Subcutaneous abdominal adipose tissue (tissue), 5 donors: Measurements from ENCODE around the gene CNTNAP2.

Experiments
- H3K27ac ChIP-seq: one replicate; pipeline ENCODE4 v1.7.0; 2013; ENCODE audit warnings: low read depth, mild to moderate bottlenecking, inconsistent platforms, low read length, moderate library complexity
- H3K27me3 ChIP-seq, 5 donors: one replicate each; pipeline ENCODE4 v1.7.0; 2013; ENCODE audit warnings: low read length in 5 of 5, inconsistent platforms in 1 of 5; ENCODE audit not compliant: control insufficient read depth in 5 of 5, insufficient read depth in 4 of 5
- H3K36me3 ChIP-seq, 5 donors: one replicate each; pipeline ENCODE4 v1.7.0; 2013; ENCODE audit warnings: low read length in 5 of 5; ENCODE audit not compliant: control insufficient read depth in 5 of 5, insufficient read depth in 5 of 5
- H3K4me1 ChIP-seq, 5 donors: one replicate each; pipeline ENCODE4 v1.7.0; 2013; ENCODE audit warnings: low read length in 5 of 5, mild to moderate bottlenecking in 3 of 5, moderate library complexity in 1 of 5; ENCODE audit not compliant: control insufficient read depth in 5 of 5, insufficient read depth in 5 of 5
- H3K4me3 ChIP-seq, 5 donors: one replicate each; pipeline ENCODE4 v1.7.0; 2013; ENCODE audit warnings: low read length in 5 of 5, low read depth in 1 of 5
- H3K9ac ChIP-seq, 5 donors: one replicate each; pipeline ENCODE4 v1.7.0; 2013; ENCODE audit warnings: low read length in 5 of 5, mild to moderate bottlenecking in 4 of 5, moderate library complexity in 3 of 5
- H3K9me3 ChIP-seq, 5 donors: one replicate each; pipeline ENCODE4 v1.7.0; 2013; ENCODE audit warnings: low read length in 5 of 5; ENCODE audit not compliant: control insufficient read depth in 5 of 5
- donor health status: healthy.
- donor health status: healthy.
- donor health status: healthy.
- donor health status: healthy.
- donor health status: healthy.

The CNTNAP2 gene

GRCh38 chr7:148223160-148223559, 2106.6 kb downstream of the CNTNAP2 start:
- Histone ChIP-seq H3K27ac (no peak overlapping the region), H3K27me3 (no peaks in the 10 kb centered on the region), H3K4me1 (peaks cover 0 to 11% (median 0%) of the 10 kb centered on the region in 5 donors), H3K9ac (no peak overlapping the region), H3K4me3 (no peak overlapping the region), H3K9me3 (peaks cover 0 to 3% (median 0%) of the 10 kb centered on the region in 5 donors), H3K36me3 (no peaks in the 10 kb centered on the region)

- peaks cover 0 to 3% (median 0%) of the 10 kb centered on the region in 5 donors for H3K9me3 ChIP-seq
- no peak overlapping the region for H3K27ac ChIP-seq
- H3K27me3 ChIP-seq, result no peaks in the 10 kb centered on the region
- peaks cover 0 to 11% (median 0%) of the 10 kb centered on the region in 5 donors for H3K4me1 ChIP-seq
- no peaks in the 10 kb centered on the region for H3K36me3 ChIP-seq
- H3K4me3 ChIP-seq, result no peak overlapping the region
- no peak overlapping the region for H3K9ac ChIP-seq
Measured at GRCh38 chr7:148223738-148224137, 2107.1 kb downstream of the CNTNAP2 start.

- Histone ChIP-seq H3K36me3 (no peaks in the 10 kb centered on the region), H3K4me1 (peaks cover 0 to 11% (median 0%) of the 10 kb centered on the region in 5 donors), H3K4me3 (no peak overlapping the region), H3K9ac (no peak overlapping the region), H3K9me3 (no peaks in the 10 kb centered on the region), H3K27me3 (no peaks in the 10 kb centered on the region), H3K27ac (no peak overlapping the region)
Measured at GRCh38 chr7:148230296-148230695, 2113.7 kb downstream of the CNTNAP2 start.

- no peaks in the 10 kb centered on the region for H3K27me3 ChIP-seq
- no peak overlapping the region for H3K4me3 ChIP-seq
- H3K4me1 ChIP-seq, result peaks cover 0 to 11% (median 0%) of the 10 kb centered on the region in 5 donors
- H3K9ac ChIP-seq, result no peak overlapping the region
- H3K36me3 ChIP-seq, result no peaks in the 10 kb centered on the region
- no peaks in the 10 kb centered on the region for H3K9me3 ChIP-seq
- H3K27ac ChIP-seq, result no peak overlapping the region
Measured at GRCh38 chr7:148230883-148231282, 2114.3 kb downstream of the CNTNAP2 start.

- no peak overlapping the region for H3K27ac ChIP-seq
- no peak overlapping the region for H3K4me3 ChIP-seq
- no peaks in the 10 kb centered on the region for H3K4me1 ChIP-seq
- no peaks in the 10 kb centered on the region for H3K27me3 ChIP-seq
- H3K9ac ChIP-seq, result no peak overlapping the region
- no peaks in the 10 kb centered on the region for H3K9me3 ChIP-seq
- H3K36me3 ChIP-seq, result no peaks in the 10 kb centered on the region
Measured at GRCh38 chr7:148232784-148233183, 2116.2 kb downstream of the CNTNAP2 start.

GRCh38 chr7:148234715-148235114, 2118.1 kb downstream of the CNTNAP2 start:
- no peak overlapping the region for H3K27ac ChIP-seq
- no peaks in the 10 kb centered on the region for H3K9me3 ChIP-seq
- no peaks in the 10 kb centered on the region for H3K36me3 ChIP-seq
- H3K4me3 ChIP-seq, result no peak overlapping the region
- H3K4me1 ChIP-seq, result peaks cover 0 to 4% (median 3%) of the 10 kb centered on the region in 5 donors
- no peaks in the 10 kb centered on the region for H3K27me3 ChIP-seq
- no peak overlapping the region for H3K9ac ChIP-seq

- Histone ChIP-seq H3K9me3 (no peaks in the 10 kb centered on the region), H3K9ac (no peak overlapping the region)
Measured at GRCh38 chr7:148238761-148239325, 2122.2 kb downstream of the CNTNAP2 start.

GRCh38 chr7:148241700-148242293, 2125.2 kb downstream of the CNTNAP2 start:
- no peak overlapping the region for H3K9ac ChIP-seq

More at GRCh38 chr7:148238761-148239325, 2122.2 kb downstream of the CNTNAP2 start:
- Histone ChIP-seq H3K4me1 (peaks cover 0 to 9% (median 5%) of the 10 kb centered on the region in 5 donors), H3K4me3 (no peak overlapping the region), H3K27ac (no peak overlapping the region), H3K36me3 (no peaks in the 10 kb centered on the region), H3K27me3 (no peaks in the 10 kb centered on the region)

GRCh38 chr7:148242294-148242821, 2125.8 kb downstream of the CNTNAP2 start:
- Histone ChIP-seq H3K27me3 (peaks cover 0 to 3% (median 0%) of the 10 kb centered on the region in 5 donors), H3K27ac (no peak overlapping the region), H3K4me3 (peak overlapping the region in 2 of 5 donors; percentile 34), H3K4me1 (peaks cover 0 to 9% (median 5%) of the 10 kb centered on the region in 5 donors), H3K36me3 (no peaks in the 10 kb centered on the region), H3K9ac (no peak overlapping the region), H3K9me3 (no peaks in the 10 kb centered on the region)

More at GRCh38 chr7:148241700-148242293, 2125.2 kb downstream of the CNTNAP2 start:
- Histone ChIP-seq H3K27ac (no peak overlapping the region), H3K27me3 (peaks cover 0 to 3% (median 0%) of the 10 kb centered on the region in 5 donors), H3K4me3 (no peak overlapping the region), H3K9me3 (no peaks in the 10 kb centered on the region), H3K36me3 (no peaks in the 10 kb centered on the region), H3K4me1 (peaks cover 0 to 9% (median 5%) of the 10 kb centered on the region in 5 donors)

- H3K4me3 ChIP-seq, result no peak overlapping the region
- H3K4me1 ChIP-seq, result peaks cover 0 to 6% (median 3%) of the 10 kb centered on the region in 5 donors
- no peaks in the 10 kb centered on the region for H3K9me3 ChIP-seq
- no peaks in the 10 kb centered on the region for H3K36me3 ChIP-seq
- H3K27me3 ChIP-seq, result peaks cover 0 to 5% (median 3%) of the 10 kb centered on the region in 5 donors
- no peak overlapping the region for H3K9ac ChIP-seq
- H3K27ac ChIP-seq, result no peak overlapping the region
Measured at GRCh38 chr7:148245381-148245780, 2128.8 kb downstream of the CNTNAP2 start.
